ENCODE data around the gene CNTN4. TPM values are rescaled to one million over a fixed set of nuclear protein-coding genes. Genes with fewer than 3 reads are reported as not detected.

CNTN4 gene
- total and polyA plus RNA-seq, 4 donors: 1.2 to 3.8 (median 2.6) TPM

GRCh38 chr3:2456788-2457187, 358.1 kb downstream of the CNTN4 start:
- H3K36me3 ChIP-seq (ENCODE audit: control insufficient read depth in 4 of 4, insufficient read depth in 3 of 4, low read depth in 1 of 4, low read length in 3 of 4): no peaks in the 10 kb centered on the region
- WGBS: 81% methylated on average over 4 of the region's 4 CpGs

More at GRCh38 chr3:2456788-2457187, 358.1 kb downstream of the CNTN4 start:
- Histone ChIP-seq H3K4me1 (ENCODE audit: control insufficient read depth in 4 of 4, insufficient read depth in 4 of 4, low read length in 3 of 4) (no peaks in the 10 kb centered on the region), H3K9ac (ENCODE audit: low read depth in 1 of 2, low read length in 2 of 2) (no peak overlapping the region), H3K27ac (ENCODE audit: low read depth in 1 of 2, low read length in 2 of 2) (no peak overlapping the region), H3K27me3 (ENCODE audit: control insufficient read depth in 4 of 4, insufficient read depth in 4 of 4, low read length in 3 of 4) (peaks cover 0 to 5% (median 0%) of the 10 kb centered on the region in 4 donors), H3K4me3 (ENCODE audit: low read depth in 1 of 3, low read length in 3 of 3) (no peak overlapping the region), H3K9me3 (ENCODE audit: control insufficient read depth in 4 of 4, low read length in 3 of 4) (no peaks in the 10 kb centered on the region)
- DNase-seq (ENCODE audit: low spot score): no peak
- TF ChIP-seq SP1 (IDR thresholded peaks at IDR 0.05) (no peak), FOXA1 (IDR thresholded peaks at IDR 0.05) (no peak), HNF4A (conservative IDR thresholded peaks at IDR 0.05) (no peak), NR2F2 (IDR thresholded peaks at IDR 0.05) (no peak), GABPA (IDR thresholded peaks at IDR 0.05 in 1 of 2, conservative IDR thresholded peaks at IDR 0.05 in 1 of 2) (no peak), JUND (IDR thresholded peaks at IDR 0.05) (no peak), RAD21 (IDR thresholded peaks at IDR 0.05) (no peak), MAX (IDR thresholded peaks at IDR 0.05) (no peak), REST (IDR thresholded peaks at IDR 0.05) (no peak), YY1 (IDR thresholded peaks at IDR 0.05) (no peak), ZBTB33 (IDR thresholded peaks at IDR 0.05) (no peak), RXRA (IDR thresholded peaks at IDR 0.05) (no peak), CTCF (IDR thresholded peaks at IDR 0.05; ENCODE audit: low read depth, low read length, missing input control) (no peak), EGR1 (IDR thresholded peaks at IDR 0.05; ENCODE audit: low read depth in 2 of 2) (no peak), HNF4G (IDR thresholded peaks at IDR 0.05) (no peak), TAF1 (conservative IDR thresholded peaks at IDR 0.05) (no peak), ATF3 (IDR thresholded peaks at IDR 0.05) (no peak), FOXA2 (IDR thresholded peaks at IDR 0.05) (no peak)

All from liver (tissue), 9 donors.